Stimulated activated CD4-positive, alpha-beta T cell treated with anti-CD3 and anti-CD28 coated beads, Interleukin-12 subunit alpha, Interleukin-12 subunit beta, amount 100 ng/mL, for 4 hours (primary cell): ENCODE measurements around the gene PYHIN1.
A peak's percentile ranks its signal among the peaks of the same experiment; 100 is the strongest.
"Not testable (repeated sequence)": the region's sequence is repeated elsewhere in the genome, so short reads cannot be mapped to it uniquely, and the experiment has no call there.

Experiments
- DNase-seq: peaks from one replicate; pipeline ENCODE4 v3.0.0-alpha.2; 2020

PYHIN1 gene

GRCh38 chr1:158984386-158984785 lies 53.0 kb downstream of the PYHIN1 start:
- no peak for DNase-seq

GRCh38 chr1:158989424-158989823 lies 58.1 kb downstream of the PYHIN1 start:
- DNase-seq, result no peak

GRCh38 chr1:158992787-158993312 lies 61.5 kb downstream of the PYHIN1 start:
- DNase-seq, result no peak

GRCh38 chr1:158996998-158997397 lies 65.6 kb downstream of the PYHIN1 start:
- no peak for DNase-seq

GRCh38 chr1:158998037-158998780 lies 66.9 kb downstream of the PYHIN1 start:
- DNase-seq, result no peak

GRCh38 chr1:158998781-158999161 lies 67.4 kb downstream of the PYHIN1 start:
- DNase-seq, result no peak

DNA sequence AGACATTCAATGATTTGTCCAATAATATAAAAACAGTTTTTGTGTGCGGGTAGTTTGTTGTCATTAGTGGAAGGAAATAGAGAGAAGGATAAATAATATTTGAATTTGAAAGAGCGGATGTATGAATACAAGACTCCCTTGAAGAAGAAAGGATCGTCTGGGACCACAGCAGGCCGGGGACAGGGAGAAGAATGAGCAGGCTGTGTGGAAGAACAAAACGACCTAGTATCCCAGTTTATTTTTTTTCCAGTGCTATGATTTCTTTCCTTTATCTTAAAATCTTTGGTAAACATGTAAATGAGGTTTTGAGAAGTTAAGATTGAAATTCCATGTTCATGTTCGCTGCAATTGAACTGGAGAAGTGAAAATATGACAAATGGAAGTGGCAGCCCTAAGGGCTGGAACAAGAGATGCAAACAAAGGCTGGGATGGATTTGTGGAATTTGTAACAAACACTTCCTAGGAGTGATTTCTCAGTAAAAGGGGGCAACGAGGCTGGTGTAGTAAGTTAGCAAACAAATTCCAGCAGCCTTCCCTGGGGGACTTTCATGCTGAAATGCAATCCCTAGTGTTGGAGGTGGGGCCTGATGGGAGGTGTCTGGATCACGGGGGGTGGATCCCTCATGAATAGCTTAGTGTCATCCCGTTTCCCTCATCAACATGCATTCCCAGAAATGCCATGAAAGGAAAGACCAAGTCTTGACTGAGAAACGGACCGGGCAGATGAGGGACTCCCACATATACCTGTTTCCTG lies 68.1 kb downstream of the PYHIN1 start:
- no peak for DNase-seq

DNA sequence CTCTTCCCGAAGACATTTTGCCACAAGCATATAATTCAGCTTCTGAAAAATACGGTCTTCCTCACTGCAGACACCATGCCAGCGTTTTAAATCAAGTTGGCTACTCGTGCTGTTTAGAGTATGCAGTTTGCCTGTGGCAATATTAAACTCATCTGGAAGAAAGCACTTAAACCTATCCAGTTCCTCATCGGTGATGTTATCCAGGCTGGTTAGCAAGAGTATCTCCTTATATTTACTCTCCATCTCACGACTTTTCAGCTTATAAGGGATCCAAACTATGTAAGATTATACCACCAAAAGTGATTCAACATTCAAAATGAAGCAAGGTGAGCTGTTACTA lies 68.7 kb downstream of the PYHIN1 start:
- DNase-seq, result no peak

- DNase-seq, result no peak
Observed at GRCh38 chr1:159000625-159001024, 69.3 kb downstream of the PYHIN1 start.

- no peak for DNase-seq
Observed at GRCh38 chr1:159005161-159005560, 73.8 kb downstream of the PYHIN1 start.

DNA sequence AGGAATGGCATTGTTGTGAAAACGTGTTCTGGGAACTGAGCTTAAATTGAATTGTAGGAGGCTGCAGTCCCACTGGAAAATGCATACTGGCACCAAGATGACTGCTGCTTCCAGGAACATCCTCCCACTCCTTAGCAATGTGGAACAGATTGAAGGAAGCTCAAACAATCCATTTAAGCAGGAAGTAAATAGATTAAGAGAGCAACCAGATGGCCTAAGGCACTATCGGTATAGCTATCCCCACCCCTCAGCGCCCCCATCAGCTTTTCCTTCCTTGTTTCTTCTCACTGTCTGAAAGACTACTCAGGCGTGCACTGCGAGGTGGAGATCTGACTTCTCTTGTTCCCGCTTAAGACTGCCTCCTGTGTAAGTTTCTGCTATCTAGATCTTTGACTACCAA lies 74.3 kb downstream of the PYHIN1 start:
- DNase-seq, result no peak

GRCh38 chr1:159006210-159006807 lies 75.0 kb downstream of the PYHIN1 start:
- not testable (repeated sequence) for DNase-seq

GRCh38 chr1:159007726-159008125 lies 76.4 kb downstream of the PYHIN1 start:
- no peak for DNase-seq

DNA sequence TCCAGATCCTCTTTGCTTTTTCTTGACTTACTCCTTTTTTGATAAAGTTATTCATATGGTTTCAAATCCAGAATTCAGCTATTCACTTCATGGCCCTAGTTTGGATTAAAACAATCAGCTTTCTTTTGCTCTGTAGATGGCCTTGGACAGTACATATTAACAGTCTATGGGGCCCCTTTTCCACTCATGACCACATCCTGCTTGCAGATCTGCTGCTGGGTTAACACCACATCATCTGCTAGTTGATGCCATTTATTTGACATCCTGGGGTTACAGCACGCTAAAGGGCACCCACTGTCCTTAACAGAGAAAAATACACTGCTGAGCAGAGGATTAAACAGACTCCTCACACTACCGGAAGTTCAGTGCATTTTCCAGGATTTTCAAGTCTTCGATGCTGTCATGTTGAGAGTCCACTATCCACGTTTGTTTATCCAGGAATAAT lies 77.4 kb downstream of the PYHIN1 start:
- DNase-seq, result no peak

DNA sequence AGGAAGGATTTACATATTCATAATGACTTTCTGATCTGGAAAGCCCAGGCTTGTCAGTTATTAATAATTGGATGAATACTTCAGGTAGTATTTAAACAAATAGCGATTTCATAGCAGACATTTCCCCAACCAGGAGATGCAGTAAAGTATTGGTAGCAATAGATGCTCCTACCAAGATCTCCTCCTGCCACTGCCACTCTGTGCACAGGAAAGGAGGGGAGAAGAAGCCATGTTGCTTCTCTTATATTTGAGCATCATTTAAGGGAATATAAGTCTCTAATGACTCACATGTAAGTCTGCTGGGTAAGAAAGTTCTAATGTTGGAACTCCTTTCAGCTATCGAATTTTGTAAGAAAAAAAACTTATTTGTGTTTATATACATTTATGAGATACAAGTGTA lies 77.9 kb downstream of the PYHIN1 start:
- no peak for DNase-seq

GRCh38 chr1:159009704-159010361 lies 78.5 kb downstream of the PYHIN1 start, which contains the start of gene IFI16:
TSS of gene IFI16 (plus strand) at chr1:159009907. CDS start at chr1:159014681, 4,774 bp downstream.
- no peak for DNase-seq

GRCh38 chr1:159010391-159010790 lies 79.0 kb downstream of the PYHIN1 start:
- DNase-seq, result no peak

- not testable (repeated sequence) for DNase-seq
Observed at GRCh38 chr1:159011001-159011400, 79.6 kb downstream of the PYHIN1 start.

GRCh38 chr1:159011751-159012150 lies 80.4 kb downstream of the PYHIN1 start:
- DNase-seq, result no peak

- no peak for DNase-seq
Observed at GRCh38 chr1:159012495-159012894, 81.1 kb downstream of the PYHIN1 start.

DNA sequence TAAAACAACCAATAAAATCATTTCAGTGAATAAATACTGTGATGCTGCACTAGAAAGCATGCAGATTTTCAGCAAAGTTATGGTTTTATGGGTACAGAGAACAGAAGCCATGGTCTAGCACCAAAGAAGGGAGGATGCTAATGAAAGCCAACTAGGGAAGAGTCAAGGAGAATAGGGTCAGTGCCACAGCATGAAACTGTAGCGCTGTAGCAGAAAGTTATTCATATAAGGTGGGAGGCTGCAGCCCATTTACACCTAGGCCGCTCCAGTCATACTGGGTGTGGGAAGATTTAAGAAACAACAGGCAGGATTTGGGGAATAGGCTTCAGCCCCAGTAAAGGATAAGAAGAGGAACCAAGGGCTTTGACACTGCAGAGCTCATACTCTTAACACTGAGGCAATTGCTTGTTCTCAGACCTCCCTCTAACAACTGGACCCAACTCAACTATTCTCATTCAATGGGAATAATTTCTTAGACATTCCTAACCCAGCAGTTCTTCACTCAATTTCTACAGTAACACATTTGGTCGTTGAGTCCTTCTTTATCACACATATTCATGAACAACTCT lies 82.7 kb downstream of the PYHIN1 start:
- DNase-seq, result no peak

- DNase-seq, result no peak
Observed at GRCh38 chr1:159014851-159015250, 83.5 kb downstream of the PYHIN1 start.

DNA sequence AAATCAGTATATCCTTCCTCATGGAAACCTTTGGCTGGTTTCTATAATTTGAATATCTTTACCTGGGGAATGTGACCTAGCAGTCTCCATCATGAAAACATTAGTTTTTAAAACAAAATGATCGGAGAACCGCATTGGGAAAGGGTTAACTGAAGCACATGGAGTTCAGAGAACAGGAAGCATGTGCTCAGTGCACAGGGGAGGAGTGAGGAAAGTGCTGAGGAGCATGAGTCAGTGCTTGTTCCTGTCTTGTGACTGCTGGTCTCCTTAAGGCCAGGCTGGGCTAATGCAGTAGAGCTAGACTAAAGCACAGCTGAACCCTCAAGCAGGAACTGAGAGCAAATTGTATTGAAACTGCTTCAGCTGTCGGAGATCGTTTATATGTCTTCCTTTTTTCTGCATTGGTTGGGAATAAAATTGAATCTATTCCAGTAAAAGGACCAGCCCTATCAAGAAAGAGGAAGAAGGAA lies 84.1 kb downstream of the PYHIN1 start:
- DNase-seq, result peak; percentile 51
